DND-41 (cell line): ENCODE measurements around the gene MB.

Source experiments
- ATAC-seq: fragments of 200-7000 bp; cut with Tn5 transposase; 3 replicates; pipeline ENCODE4 v1.9.1; 2021; ENCODE audit warnings: low read depth; ENCODE audit not compliant: insufficient read depth
- DNase-seq: peaks from one replicate; pipeline ENCODE4 v3.0.0-alpha.2; 2020
- H2AFZ ChIP-seq: 2 replicates; pipeline ENCODE4 v1.6.0; 2012; ENCODE audit warnings: low read depth, low read length
- H3K27ac ChIP-seq: 2 replicates; pipeline ENCODE4 v1.5.1; 2012; ENCODE audit warnings: low read length, inconsistent platforms
- H3K27me3 ChIP-seq: fragments of 200-600 bp; sonication (generic); 2 replicates; pipeline ENCODE4 v1.6.0; 2012; ENCODE audit warnings: low read length, mild to moderate bottlenecking, inconsistent platforms; ENCODE audit not compliant: insufficient read depth, poor library complexity
- H3K36me3 ChIP-seq: 2 replicates; pipeline ENCODE4 v1.5.1; 2012; ENCODE audit warnings: low read length, inconsistent platforms; ENCODE audit not compliant: insufficient read depth
- H3K4me1 ChIP-seq: 2 replicates; pipeline ENCODE4 v1.5.1; 2012; ENCODE audit warnings: mild to moderate bottlenecking, low read length; ENCODE audit not compliant: insufficient read depth
- H3K4me2 ChIP-seq: 2 replicates; pipeline ENCODE4 v1.6.0; 2012; ENCODE audit warnings: mild to moderate bottlenecking, moderate library complexity, low read length, inconsistent platforms; ENCODE audit not compliant: insufficient read depth
- H3K4me3 ChIP-seq, 2 experiments: fragments of 200-600 bp in 1 of 2; shearing (Covaris generic) in 1 of 2; 2 replicates each; pipeline ENCODE4 v1.5.1; 2012 to 2016; ENCODE audit warnings: inconsistent platforms in 2 of 2, low read length in 2 of 2, mild to moderate bottlenecking in 2 of 2, low read depth in 1 of 2, moderate library complexity in 1 of 2
- H3K79me2 ChIP-seq: 2 replicates; pipeline ENCODE4 v1.6.0; 2012; ENCODE audit warnings: low read length, inconsistent platforms; ENCODE audit not compliant: insufficient read depth
- H3K9ac ChIP-seq: 2 replicates; pipeline ENCODE4 v1.6.0; 2012; ENCODE audit warnings: low read depth, mild to moderate bottlenecking, inconsistent platforms, low read length, moderate library complexity
- H3K9me3 ChIP-seq: 2 replicates; pipeline ENCODE4 v1.5.1; 2012; ENCODE audit warnings: low read length, moderate library complexity, mild to moderate bottlenecking, inconsistent platforms; ENCODE audit not compliant: insufficient read depth, severe bottlenecking
- H4K20me1 ChIP-seq: 2 replicates; pipeline ENCODE4 v1.6.0; 2012; ENCODE audit warnings: low read length; ENCODE audit not compliant: insufficient read depth
- CTCF ChIP-seq: IDR thresholded peaks from 2 replicates; pipeline ENCODE4 v1.5.1; 2012; ENCODE audit warnings: borderline replicate concordance, low read length, moderate library complexity, mild to moderate bottlenecking; ENCODE audit not compliant: poor library complexity, severe bottlenecking; ENCODE audit errors: extremely low read depth
- EZH2 ChIP-seq: IDR thresholded peaks from 3 replicates; pipeline ENCODE4 v1.6.1; 2012; ENCODE audit warnings: borderline replicate concordance, low read depth, mild to moderate bottlenecking, moderate library complexity, low read length, inconsistent platforms; ENCODE audit not compliant: severe bottlenecking

Gene MB

GRCh38 chr22:35586771-35587170 is 30.4 kb downstream of the MB start:
- TF ChIP-seq CTCF (no peak), EZH2 (no peak)
- Histone ChIP-seq H3K4me1 (no peaks in the 10 kb centered on the region), H3K4me3 (no peak overlapping the region), H2AFZ (no peak overlapping the region), H3K27me3 (peaks cover 13% of the 10 kb centered on the region), H3K9me3 (no peaks in the 10 kb centered on the region), H3K36me3 (no peaks in the 10 kb centered on the region), H3K4me2 (no peak overlapping the region), H3K27ac (no peak overlapping the region), H3K79me2 (no peaks in the 10 kb centered on the region), H4K20me1 (peaks cover 5% of the 10 kb centered on the region; the same call in 1 of the 2 replicates), H3K9ac (no peak overlapping the region)
- DNase-seq: no peak
- no peak for ATAC-seq

GRCh38 chr22:35582861-35583670 is 34.1 kb downstream of the MB start:
- no peak overlapping the region for H3K9ac ChIP-seq
- peak; percentile 64 for DNase-seq
- peak; percentile 97 for TF ChIP-seq CTCF
- TF ChIP-seq EZH2: no peak
- no peaks in the 10 kb centered on the region for H3K4me1 ChIP-seq
- no peaks in the 10 kb centered on the region for H3K79me2 ChIP-seq
- H3K36me3 ChIP-seq: no peaks in the 10 kb centered on the region
- peak; percentile 93 for ATAC-seq
- no peaks in the 10 kb centered on the region for H3K27me3 ChIP-seq
- peaks cover 5% of the 10 kb centered on the region; the same call in 1 of the 2 replicates for H4K20me1 ChIP-seq
- H3K4me2 ChIP-seq: no peak overlapping the region
- H3K9me3 ChIP-seq: no peaks in the 10 kb centered on the region
- no peak overlapping the region for H3K27ac ChIP-seq
- H2AFZ ChIP-seq: no peak overlapping the region
- H3K4me3 ChIP-seq: no peak overlapping the region

DNA sequence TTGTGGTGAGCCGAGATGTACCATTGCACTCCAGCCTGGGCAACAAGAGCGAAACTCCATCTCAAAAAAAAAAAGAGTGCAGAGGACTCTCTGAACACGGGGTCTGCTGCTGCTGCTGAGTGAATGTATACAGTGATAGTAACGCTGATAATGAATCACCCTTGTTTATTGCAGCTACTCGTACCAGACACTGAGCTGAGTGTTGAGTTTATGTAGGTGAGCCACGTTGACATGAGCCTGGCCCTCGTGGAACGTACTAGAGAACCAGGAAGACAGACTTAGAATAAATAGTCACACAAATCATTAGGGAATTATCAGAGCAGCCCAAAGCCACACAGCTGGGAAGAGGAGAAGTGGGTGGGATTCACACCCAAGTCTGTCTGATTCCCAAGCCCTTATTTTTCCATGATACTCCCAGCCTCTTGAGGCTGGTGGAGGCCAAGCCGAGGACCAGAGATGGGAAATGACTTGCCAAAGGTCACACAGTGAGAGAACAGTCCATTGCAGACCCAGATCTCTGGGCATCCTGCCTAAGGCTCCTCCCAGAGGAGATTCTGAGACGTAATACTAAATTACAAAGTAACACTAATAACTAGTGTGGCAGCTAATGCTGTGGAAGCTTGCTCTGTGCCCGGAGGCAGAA is 34.8 kb downstream of the MB start:
- Histone ChIP-seq H3K4me3 (no peak overlapping the region), H3K4me2 (no peak overlapping the region), H2AFZ (no peak overlapping the region), H3K36me3 (no peaks in the 10 kb centered on the region), H3K4me1 (no peaks in the 10 kb centered on the region), H4K20me1 (peaks cover 5% of the 10 kb centered on the region; the same call in 1 of the 2 replicates), H3K27ac (no peak overlapping the region), H3K9ac (no peak overlapping the region), H3K79me2 (no peaks in the 10 kb centered on the region), H3K27me3 (no peaks in the 10 kb centered on the region), H3K9me3 (no peaks in the 10 kb centered on the region)
- ATAC-seq (0 out of 3 replicates have a peak, but pooled peaks have one; percentile 8), DNase-seq (no peak)
- TF ChIP-seq CTCF (no peak), EZH2 (no peak)
